SJCRH30 (cell line): ENCODE measurements around the gene RECQL5. TPM values are rescaled to one million over a fixed set of nuclear protein-coding genes. Genes with fewer than 3 reads are reported as not detected.
A peak's percentile ranks its signal among the peaks of the same experiment; 100 is the strongest.

ENCODE experiments used
- DNase-seq, 2 experiments: peaks; one replicate each; pipeline ENCODE4 v3.0.0-alpha.2; 2015 to 2020
- H3K27ac ChIP-seq: fragments of 250-450 bp; sonication (Bioruptor Pico); 2 replicates; pipeline ENCODE4 v1.5.1; 2020; ENCODE audit warnings: mild to moderate bottlenecking, moderate library complexity
- H3K27me3 ChIP-seq: fragments of 250-450 bp; sonication (Bioruptor Pico); 2 replicates; pipeline ENCODE4 v1.5.1; 2020; ENCODE audit warnings: mild to moderate bottlenecking, moderate library complexity
- H3K36me3 ChIP-seq: fragments of 250-450 bp; sonication (Bioruptor Pico); 2 replicates; pipeline ENCODE4 v1.5.1; 2020; ENCODE audit warnings: mild to moderate bottlenecking, moderate library complexity
- H3K4me1 ChIP-seq: fragments of 250-450 bp; sonication (Bioruptor Pico); 2 replicates; pipeline ENCODE4 v1.5.1; 2020; ENCODE audit warnings: mild to moderate bottlenecking, moderate library complexity
- H3K4me3 ChIP-seq: fragments of 250-450 bp; sonication (Bioruptor Pico); 2 replicates; pipeline ENCODE4 v1.5.1; 2020; ENCODE audit warnings: mild to moderate bottlenecking, moderate library complexity
- H3K9me3 ChIP-seq: fragments of 250-450 bp; sonication (Bioruptor Pico); replicated peaks from 2 replicates; pipeline ENCODE4 v1.5.1; 2020; ENCODE audit warnings: mild to moderate bottlenecking, moderate library complexity
- total RNA-seq: library from RNA; depleted of rRNA; stranded (reverse); fragments of >200 nt; shearing (Covaris generic); gene quantifications from 2 replicates; pipeline ENCODE4 v1.2.3, GENCODE V29; 2014

Gene RECQL5
- total RNA-seq, 1 experiment from 2014 or later: 28.1 TPM

GRCh38 chr17:75614006-75614405, 52.9 kb downstream of the RECQL5 start:
- Histone ChIP-seq H3K27me3 (peaks cover 60% of the 10 kb centered on the region), H3K36me3 (no peaks in the 10 kb centered on the region), H3K4me1 (no peaks in the 10 kb centered on the region), H3K27ac (no peak overlapping the region), H3K4me3 (no peak overlapping the region), H3K9me3 (no peaks in the 10 kb centered on the region)
- DNase-seq: peak; percentile 49 to 53

- no peaks in the 10 kb centered on the region for H3K4me1 ChIP-seq
- no peaks in the 10 kb centered on the region for H3K9me3 ChIP-seq
- DNase-seq: no peak
Observed at GRCh38 chr17:75612906-75613626, 53.9 kb downstream of the RECQL5 start.

GRCh38 chr17:75611851-75612429, 55.0 kb downstream of the RECQL5 start:
- Histone ChIP-seq H3K4me3 (no peak overlapping the region), H3K27me3 (peaks cover 55% of the 10 kb centered on the region), H3K9me3 (no peaks in the 10 kb centered on the region), H3K4me1 (no peaks in the 10 kb centered on the region), H3K36me3 (no peaks in the 10 kb centered on the region), H3K27ac (no peak overlapping the region)
- DNase-seq: no peak

More at GRCh38 chr17:75612906-75613626, 53.9 kb downstream of the RECQL5 start:
- H3K36me3 ChIP-seq: no peaks in the 10 kb centered on the region
- no peak overlapping the region for H3K4me3 ChIP-seq
- H3K27ac ChIP-seq: no peak overlapping the region
- H3K27me3 ChIP-seq: peaks cover 59% of the 10 kb centered on the region

- Histone ChIP-seq H3K9me3 (no peaks in the 10 kb centered on the region), H3K4me1 (no peaks in the 10 kb centered on the region), H3K27me3 (peaks cover 41% of the 10 kb centered on the region), H3K27ac (no peak overlapping the region), H3K36me3 (no peaks in the 10 kb centered on the region), H3K4me3 (no peak overlapping the region)
- DNase-seq: no peak
Observed at GRCh38 chr17:75610103-75610984, 56.6 kb downstream of the RECQL5 start.

DNA sequence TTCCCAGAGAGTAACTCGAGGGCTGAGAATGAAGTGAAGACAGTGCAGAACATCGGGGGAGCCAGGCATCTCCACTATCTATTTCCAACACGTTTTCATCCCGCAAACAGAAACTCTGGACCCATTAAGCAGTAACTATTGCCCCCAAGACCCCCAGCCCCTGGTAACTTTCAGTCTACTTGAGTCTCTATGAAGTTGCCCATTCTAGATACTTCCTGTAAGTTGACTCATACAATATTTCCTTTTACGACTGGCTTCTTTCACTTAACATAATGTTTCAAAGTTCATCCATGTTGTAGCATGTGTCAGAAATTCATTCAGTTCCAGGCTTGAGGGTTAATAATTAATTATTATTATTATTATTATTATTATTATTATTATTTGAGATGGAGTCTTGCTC, 59.9 kb downstream of the RECQL5 start:
- Histone ChIP-seq H3K27me3 (peaks cover 19% of the 10 kb centered on the region), H3K36me3 (no peaks in the 10 kb centered on the region), H3K4me1 (no peaks in the 10 kb centered on the region), H3K4me3 (no peak overlapping the region), H3K9me3 (no peaks in the 10 kb centered on the region), H3K27ac (no peak overlapping the region)
- DNase-seq: no peak

DNA sequence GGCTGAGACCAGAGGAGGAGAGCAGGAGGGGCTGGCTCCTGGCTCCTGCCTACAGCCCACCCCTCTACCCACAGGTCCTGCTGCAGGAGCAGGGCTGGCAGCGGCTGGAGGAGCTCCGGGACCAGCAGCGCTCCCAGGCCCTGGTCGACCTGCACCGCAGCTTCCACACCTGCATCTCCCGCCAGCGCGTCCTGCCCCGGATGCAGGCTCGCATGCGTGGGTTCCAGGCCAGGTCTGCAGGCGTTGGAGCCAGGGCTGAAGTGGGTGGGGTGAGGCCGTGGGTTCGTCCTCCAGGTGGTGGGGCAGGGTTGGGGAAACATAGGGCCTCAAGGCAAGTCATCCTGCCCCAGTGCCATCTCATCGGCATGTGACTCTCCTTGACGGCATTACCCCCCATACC, 61.2 kb downstream of the RECQL5 start:
- Histone ChIP-seq H3K36me3 (no peaks in the 10 kb centered on the region), H3K27ac (no peak overlapping the region), H3K4me1 (no peaks in the 10 kb centered on the region), H3K4me3 (no peak overlapping the region), H3K9me3 (no peaks in the 10 kb centered on the region), H3K27me3 (peaks cover 14% of the 10 kb centered on the region)
- no peak for DNase-seq

DNA sequence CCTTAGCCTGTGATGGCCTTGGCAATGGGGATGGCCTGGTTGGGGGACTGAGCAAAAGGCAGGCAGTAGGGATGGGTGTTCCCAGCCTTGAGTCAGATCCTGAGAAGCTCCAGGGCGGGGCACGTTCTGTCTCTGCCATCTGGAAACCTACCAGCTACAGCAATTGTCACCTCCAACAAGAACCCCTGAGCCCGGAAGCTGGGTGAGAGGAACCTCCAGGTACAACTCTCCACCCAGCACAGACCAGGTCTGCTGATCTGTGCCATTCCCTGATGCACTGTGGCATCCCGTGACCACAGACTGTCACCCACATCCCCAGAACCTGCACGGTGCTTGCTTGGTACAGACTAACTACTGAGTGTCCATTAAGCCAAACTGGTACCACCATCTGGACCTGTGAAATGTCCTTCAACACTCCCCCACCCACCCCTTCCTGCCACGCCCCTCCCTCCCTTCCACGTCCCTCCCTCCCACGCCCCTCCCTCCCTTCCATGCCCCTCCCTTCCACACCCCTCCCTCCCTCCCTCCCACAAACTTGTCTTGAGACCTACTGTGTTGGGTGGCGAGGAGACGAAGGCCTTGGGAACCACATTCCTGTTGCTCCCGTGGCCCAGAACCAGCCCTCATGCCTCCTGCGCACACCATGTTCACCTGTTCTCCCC, 62.8 kb downstream of the RECQL5 start:
- DNase-seq: no peak
- no peaks in the 10 kb centered on the region for H3K9me3 ChIP-seq

GRCh38 chr17:75603123-75603522, 63.8 kb downstream of the RECQL5 start:
- Histone ChIP-seq H3K27me3 (peaks cover 3% of the 10 kb centered on the region; the same call in 1 of the 2 replicates), H3K4me3 (no peak overlapping the region), H3K9me3 (no peaks in the 10 kb centered on the region), H3K36me3 (no peaks in the 10 kb centered on the region), H3K4me1 (no peaks in the 10 kb centered on the region), H3K27ac (no peak overlapping the region)
- no peak for DNase-seq

More for the DNA sequence above, 62.8 kb downstream of the RECQL5 start:
- Histone ChIP-seq H3K27me3 (peaks cover 6% of the 10 kb centered on the region; the same call in 1 of the 2 replicates), H3K36me3 (no peaks in the 10 kb centered on the region), H3K4me1 (no peaks in the 10 kb centered on the region), H3K27ac (no peak overlapping the region), H3K4me3 (no peak overlapping the region)

- DNase-seq: no peak
- no peaks in the 10 kb centered on the region for H3K9me3 ChIP-seq
- no peaks in the 10 kb centered on the region for H3K4me1 ChIP-seq
- no peak overlapping the region for H3K27ac ChIP-seq
- no peak overlapping the region for H3K4me3 ChIP-seq
- no peaks in the 10 kb centered on the region for H3K36me3 ChIP-seq
- H3K27me3 ChIP-seq: peaks cover 3% of the 10 kb centered on the region; the same call in 1 of the 2 replicates
Observed at GRCh38 chr17:75602644-75603043, 64.3 kb downstream of the RECQL5 start.

GRCh38 chr17:75601057-75601987, 65.6 kb downstream of the RECQL5 start:
- Histone ChIP-seq H3K9me3 (no peaks in the 10 kb centered on the region), H3K27ac (no peak overlapping the region), H3K4me1 (no peaks in the 10 kb centered on the region), H3K36me3 (no peaks in the 10 kb centered on the region), H3K4me3 (no peak overlapping the region), H3K27me3 (peaks cover 7% of the 10 kb centered on the region)
- peak; percentile 71 to 80 for DNase-seq

GRCh38 chr17:75596320-75597087, 70.5 kb downstream of the RECQL5 start:
- H3K36me3 ChIP-seq: no peaks in the 10 kb centered on the region
- no peaks in the 10 kb centered on the region for H3K4me1 ChIP-seq
- H3K27ac ChIP-seq: no peak overlapping the region
- H3K27me3 ChIP-seq: peaks cover 35% of the 10 kb centered on the region
- no peaks in the 10 kb centered on the region for H3K9me3 ChIP-seq
- DNase-seq: no peak
- no peak overlapping the region for H3K4me3 ChIP-seq

GRCh38 chr17:75595920-75596313, 71.0 kb downstream of the RECQL5 start:
- H3K36me3 ChIP-seq: no peaks in the 10 kb centered on the region
- no peaks in the 10 kb centered on the region for H3K4me1 ChIP-seq
- no peaks in the 10 kb centered on the region for H3K9me3 ChIP-seq
- DNase-seq: no peak
- H3K27me3 ChIP-seq: peaks cover 35% of the 10 kb centered on the region
- no peak overlapping the region for H3K4me3 ChIP-seq
- H3K27ac ChIP-seq: no peak overlapping the region

- peaks cover 35% of the 10 kb centered on the region for H3K27me3 ChIP-seq
- H3K4me3 ChIP-seq: no peak overlapping the region
- H3K36me3 ChIP-seq: no peaks in the 10 kb centered on the region
- no peak for DNase-seq
- no peaks in the 10 kb centered on the region for H3K4me1 ChIP-seq
- H3K27ac ChIP-seq: no peak overlapping the region
- no peaks in the 10 kb centered on the region for H3K9me3 ChIP-seq
Observed at GRCh38 chr17:75595284-75595919, 71.6 kb downstream of the RECQL5 start.
